Iris pigment epithelial cell (primary cell): ENCODE data around the gene TMEM209.
"Not testable (repeated sequence)": the region's sequence is repeated elsewhere in the genome, so short reads cannot be mapped to it uniquely, and the experiment has no call there.

Experiments used
- DNase-seq: peaks from one replicate; pipeline ENCODE4 v3.0.0-alpha.2; 2011; ENCODE audit warnings: low read depth

Gene TMEM209

DNA sequence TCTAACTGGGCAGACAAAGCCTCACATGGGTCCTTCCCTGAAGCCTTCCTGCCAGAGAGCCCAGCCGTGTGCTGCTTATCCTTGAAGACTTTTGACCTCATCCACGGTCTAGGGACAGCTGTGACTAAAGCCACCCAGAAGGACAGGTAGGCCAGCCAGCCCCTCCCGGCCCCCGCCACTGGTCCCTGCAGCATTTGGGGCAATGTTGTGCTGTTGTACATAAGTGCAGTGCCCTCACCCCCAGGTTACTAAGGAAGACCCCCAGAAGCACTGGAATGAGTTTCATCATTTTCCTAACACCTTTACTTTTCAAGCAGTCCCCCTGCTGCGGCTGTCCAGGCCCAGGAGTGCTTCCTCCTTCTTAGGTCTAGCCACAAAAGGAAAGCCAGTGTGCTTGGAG lies 43.0 kb downstream of the TMEM209 start:
- DNase-seq: no peak

DNA sequence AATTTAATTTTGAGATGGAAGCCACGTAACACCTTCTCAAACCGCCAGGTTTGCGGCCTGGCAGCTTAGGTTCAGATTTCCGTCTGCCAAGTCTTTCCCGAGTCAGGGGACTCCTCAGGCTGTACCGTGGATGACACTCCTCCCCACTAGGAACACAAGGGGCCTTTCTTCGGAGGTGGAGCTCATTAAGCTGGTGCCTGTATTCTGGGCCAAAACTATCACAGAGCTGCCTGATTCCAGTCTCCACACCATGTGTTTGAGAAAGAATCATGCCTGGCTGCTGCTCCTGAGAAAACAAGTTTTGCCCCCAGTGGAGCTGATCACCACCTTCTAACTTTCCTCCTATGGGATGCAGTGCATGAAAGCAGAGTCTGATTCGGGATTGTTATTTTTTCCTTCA lies 44.8 kb downstream of the TMEM209 start:
- no peak for DNase-seq

DNA sequence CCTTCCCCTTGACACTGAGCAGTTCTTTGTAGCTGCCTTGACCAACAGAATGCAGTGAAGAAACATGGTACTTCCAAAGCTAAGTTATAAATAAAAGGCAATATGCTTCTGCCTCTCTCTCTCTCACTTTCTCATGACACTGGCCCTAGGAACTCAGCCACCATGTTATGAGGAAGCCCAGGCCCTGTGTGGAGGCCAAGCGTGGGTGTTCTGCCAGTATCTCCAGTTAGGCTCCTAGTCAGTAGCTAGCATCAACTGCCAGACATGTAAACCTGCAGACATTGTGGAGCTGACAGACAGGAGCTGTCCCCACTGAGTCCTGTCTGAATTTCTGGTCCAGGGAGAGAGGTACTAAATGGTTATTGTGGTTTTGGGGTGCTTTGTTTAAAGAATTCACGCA lies 45.2 kb downstream of the TMEM209 start:
- no peak for DNase-seq

DNA sequence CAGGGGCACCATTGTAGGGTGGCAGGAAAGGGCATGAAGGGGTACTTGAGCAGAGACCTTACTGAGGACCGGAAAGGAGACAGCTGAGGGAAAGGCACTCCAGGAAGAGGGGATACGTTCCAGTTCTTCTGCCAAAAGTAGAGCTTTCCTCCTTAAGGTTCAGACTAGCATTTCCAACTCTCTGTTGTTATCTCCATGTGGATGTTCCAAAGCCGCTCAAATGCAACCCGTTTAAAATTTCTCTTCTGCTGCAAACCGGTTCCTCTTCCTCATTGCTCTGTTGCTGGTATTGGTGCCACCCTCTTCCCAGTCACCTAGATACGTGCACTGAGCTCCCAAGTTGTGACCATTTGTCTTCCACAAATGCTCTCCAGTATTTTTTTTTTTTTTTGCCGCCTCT lies 47.5 kb downstream of the TMEM209 start:
- DNase-seq: no peak

DNA sequence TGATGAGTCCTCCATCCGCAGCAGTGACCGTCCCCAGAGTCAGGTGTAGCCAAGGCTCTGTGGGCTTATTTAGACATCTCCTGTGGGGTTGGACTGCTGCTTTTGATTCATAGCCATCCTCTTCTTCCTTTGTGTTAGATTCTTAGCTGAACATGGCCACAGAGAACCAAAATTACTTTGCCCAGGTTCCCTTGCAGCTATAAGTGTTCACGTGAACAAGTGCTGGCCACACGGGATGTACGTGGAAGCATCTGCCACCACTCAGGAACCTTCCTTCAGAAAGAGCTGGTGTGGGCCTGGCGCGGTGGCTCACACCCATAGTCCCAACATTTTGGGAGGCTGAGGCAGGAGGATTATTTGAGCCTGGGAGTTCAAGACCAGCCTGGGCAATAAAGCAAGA lies 49.1 kb downstream of the TMEM209 start:
- no peak for DNase-seq

DNA sequence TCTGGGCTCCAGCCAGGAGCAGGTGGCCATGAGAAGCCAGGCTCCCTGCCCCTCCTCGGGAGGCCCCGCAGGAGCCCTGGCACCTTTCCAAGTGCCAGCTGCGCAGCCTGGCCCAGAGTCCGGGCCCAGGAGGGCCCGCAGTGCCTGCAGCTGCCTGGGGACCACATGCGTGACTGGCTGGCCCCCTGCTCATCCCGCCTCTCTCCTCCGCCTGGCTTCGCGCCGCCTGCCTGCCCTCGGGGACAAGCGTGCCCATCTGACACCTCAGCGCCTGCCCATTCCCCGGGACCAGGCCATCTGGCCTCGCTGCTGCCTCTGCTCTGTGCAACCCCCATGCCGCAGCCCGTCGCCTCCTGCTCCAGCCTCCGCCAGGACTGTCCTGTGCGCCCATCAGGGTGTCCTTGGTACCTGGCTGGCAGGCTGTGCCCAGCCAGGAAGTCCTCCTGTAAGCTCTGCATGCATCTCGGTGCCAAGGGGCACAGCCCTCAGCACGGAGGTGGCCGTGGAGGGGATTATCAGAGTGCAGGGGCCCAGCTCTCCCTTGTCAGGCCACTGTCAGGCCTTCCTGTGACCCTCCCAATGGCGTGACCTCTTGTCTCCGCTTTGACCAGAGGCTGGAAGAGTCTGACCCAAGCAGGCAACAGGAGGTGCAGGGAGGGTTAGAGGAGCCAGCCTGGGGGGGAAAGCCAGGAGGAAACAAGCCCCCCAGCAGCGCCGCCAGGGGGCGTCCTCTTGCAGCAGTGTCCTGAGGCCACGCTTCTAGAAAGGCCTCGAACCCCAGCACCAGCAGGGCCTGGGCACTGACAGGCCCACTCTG lies 50.5 kb downstream of the TMEM209 start:
- DNase-seq: no peak

DNA sequence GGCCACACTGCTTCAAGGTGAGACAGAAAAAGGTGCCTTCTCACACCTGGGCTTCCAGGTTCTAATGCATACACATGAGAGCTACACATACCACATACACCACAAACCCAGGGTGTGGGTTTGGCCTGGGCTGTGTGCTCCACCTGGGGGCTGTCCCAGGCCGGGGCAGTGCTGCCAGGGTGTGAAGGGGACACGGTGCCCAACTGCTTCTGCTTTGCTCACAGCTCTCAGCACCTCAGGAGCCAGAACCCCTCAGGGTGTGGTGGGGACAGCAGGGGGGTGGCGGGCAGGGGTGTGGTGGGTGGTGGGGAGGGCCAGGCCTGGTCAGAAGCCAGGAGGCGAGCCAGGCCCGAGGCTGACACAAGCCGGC lies 51.1 kb downstream of the TMEM209 start:
- no peak for DNase-seq

DNA sequence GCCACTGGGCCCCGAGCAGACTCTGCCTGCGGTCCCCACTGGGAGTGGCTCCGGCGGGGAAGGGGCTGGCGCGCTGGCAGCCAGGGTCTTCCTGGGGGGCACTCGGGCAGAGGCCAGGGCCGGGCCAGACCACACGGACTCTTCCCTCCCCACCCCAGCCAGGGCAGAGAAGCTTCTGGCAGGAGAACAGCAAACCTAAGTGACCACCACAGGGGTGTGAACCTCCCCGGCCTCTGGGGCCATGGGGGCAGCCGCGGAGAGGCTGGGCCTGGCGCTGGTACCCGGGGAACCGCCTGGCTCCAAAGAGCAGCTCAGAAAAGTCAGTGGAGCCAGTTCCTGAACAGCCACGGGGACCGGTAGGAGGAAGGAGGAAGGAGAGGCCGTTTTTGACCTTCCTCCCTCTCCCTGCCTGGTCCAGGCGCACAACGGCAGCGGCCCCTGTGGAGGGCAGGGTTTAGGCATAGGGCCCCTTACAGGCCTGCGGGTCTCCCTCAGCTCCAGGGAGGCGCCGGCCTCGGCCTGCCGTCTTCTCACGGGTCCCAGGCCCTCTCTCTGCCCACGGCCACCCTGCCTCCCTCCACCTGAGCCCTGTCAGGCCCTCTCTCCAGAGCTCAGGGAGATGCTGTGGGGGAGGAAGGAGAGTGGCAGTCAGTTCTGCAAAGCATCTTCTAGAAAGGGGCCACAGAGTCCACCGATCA lies 51.8 kb downstream of the TMEM209 start:
- no peak for DNase-seq

DNA sequence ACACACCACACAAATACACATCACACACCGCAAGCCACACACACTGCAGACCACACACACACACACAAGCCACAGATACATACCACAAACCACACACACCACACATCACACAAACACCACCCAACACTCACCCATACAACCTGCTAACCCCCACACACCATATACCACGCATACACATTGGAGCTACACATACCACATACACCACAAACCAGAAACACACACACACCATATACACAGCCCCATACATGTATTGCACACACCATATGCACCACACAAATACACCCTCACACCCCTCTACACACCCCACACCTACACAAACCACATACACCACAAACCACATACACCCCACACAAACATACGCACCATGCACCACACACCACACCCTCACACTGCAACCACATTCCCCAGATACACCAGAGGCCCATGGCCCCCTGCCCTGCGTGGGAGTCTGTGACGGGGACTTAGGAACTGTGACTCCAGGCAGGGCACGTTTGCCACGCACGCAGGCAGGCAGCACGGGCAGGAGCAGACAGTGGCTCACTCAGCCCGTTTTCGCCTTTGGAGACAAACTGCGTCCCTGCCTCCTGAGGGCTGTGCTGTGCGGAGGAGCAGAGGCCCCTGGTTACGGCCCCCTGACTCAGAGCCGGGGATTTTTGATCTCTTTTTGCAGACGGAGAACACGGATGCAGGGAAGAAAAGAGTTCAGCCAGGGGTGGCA lies 52.6 kb downstream of the TMEM209 start:
- peak; percentile 49 for DNase-seq

DNA sequence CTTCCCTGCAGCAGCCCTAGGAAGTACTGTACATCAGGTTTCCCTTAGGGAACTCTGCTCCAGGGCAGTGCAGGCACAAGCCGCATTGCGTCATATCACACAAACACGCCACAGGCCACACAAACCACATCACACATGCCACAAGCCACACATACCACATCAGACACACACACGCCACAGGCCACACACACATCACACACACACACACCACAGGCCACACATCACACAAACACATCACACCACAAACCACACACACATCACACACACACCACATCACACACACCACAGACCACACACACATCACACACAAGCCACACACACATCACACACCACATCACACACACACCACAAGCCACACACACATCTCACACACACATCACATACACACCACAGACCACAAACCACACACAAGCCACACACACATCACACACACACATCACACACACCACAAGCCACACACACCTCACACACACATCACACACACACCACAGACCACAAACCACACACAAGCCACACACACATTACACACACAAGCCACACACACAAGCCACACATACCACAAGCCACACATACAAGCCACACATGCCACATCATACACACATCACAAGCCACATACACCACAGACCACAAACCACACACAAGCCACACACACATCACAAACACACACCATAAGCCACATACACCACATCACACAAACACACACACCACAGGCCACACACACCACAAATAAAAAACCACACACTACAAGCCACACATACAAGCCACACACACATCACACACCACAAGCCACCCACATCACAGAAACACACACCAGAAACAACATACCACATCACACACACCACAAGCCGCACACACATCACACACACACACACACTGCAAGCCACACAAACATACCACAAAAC lies 53.4 kb downstream of the TMEM209 start:
- peak; percentile 33 for DNase-seq

DNA sequence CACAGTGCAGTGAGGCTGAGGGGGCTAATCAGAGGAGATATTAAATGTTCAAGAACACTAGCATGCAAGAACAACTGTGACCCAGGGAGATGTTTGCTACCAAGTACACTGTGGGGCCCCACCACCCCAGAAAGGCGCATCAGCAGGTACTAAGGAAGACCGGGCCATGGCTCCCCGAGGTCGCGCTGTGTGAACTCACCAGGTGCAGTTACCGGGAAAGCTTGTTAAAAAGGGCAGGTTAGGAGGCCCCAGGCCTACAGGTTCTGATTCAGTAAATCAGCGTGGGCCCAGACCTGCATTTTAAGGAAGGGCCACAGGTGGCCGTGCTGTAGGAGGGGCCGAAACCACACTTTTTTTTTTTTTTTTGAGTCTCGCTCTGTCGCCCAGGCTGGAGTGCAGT lies 54.6 kb downstream of the TMEM209 start:
- no peak for DNase-seq

DNA sequence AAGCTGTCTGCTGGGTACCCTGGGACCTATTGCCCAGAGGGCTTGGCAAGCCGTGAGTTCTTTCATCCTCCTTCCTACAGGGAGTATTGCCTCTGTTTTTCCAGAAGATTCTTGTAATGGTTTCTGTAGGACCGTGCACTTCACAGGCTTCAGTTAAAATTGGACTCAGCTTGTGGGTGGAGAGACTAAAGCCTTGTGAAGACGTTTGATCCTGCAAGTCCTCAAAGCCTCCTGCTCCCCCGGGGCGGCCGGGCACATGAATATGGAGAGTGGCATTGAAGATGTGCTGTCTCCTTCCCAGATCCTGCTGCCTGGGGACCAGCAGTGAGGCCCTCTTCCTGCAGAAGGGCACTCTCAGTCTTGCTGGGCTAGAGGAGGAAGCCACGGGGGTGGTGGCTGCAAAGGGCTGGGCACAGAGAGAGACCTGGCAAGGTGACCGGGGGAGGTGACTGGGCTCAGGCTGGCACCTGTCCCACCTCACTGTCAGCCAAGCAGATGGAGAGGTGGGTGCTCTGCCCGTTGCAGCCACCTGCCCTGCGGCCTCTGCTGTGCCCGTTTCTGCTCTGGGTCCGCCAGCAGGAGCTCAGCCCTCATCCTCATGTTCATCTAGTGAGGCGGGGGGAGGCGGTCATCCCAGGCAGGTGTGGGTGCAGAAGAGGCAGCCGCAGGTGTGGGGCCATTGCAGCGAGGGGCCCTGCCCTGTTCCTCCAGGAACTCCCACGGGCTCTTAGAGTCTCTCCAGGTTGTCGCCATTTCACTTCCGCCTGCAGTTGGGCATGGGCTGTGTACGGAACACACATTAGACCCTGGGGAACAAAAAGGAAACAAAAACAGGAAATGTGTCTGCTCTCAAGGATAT lies 55.7 kb downstream of the TMEM209 start:
- no peak for DNase-seq

DNA sequence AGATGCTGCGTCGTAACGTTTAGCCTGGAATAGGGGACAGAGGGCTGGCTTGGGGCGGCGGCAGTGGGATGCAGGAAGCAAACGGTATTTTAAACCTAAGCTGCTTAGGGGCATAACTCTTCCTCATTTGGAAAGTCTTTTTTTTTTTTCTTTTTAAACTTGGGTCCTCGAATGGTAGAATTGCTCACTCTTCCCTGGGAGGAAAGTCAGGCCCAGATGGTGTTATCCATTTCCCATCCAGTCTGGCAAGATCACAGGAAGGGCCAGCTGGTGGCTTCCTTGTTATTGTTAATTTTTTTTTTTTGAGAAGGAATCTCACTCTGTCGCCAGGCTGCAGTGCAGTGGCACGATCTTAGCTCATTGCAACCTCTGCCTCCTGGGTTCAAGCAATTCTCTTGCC lies 56.6 kb downstream of the TMEM209 start:
- DNase-seq: no peak

DNA sequence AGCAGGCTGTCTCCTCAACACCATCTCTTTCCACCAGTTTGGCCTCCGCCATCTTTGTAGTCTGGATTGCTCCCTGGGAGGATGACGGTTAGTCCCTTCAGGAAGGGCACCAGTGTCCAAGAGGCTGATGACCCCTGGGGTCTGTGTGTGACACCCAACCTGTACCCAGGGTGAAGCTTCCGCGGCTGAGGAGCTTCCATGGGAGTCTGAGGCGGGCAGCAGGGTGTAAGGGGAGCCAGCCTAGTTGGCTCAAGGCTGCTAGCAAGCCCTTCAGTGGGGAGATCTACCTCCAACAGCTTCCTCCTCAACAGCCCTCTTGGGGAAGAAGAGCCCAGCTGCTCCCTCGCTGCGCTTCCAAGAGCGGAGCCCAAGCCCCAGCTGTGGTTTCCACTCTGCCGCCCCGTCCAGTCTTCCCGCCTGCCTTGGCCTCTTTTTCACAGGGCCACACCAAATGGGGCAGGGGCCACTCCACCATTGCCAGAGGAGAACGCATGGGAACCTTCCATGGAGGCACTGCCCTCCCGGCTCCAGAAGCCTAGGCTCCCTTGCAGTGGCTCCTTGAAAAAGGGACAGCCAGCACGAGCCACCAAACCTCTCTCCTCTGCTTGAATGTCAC lies 57.4 kb downstream of the TMEM209 start:
- no peak for DNase-seq

DNA sequence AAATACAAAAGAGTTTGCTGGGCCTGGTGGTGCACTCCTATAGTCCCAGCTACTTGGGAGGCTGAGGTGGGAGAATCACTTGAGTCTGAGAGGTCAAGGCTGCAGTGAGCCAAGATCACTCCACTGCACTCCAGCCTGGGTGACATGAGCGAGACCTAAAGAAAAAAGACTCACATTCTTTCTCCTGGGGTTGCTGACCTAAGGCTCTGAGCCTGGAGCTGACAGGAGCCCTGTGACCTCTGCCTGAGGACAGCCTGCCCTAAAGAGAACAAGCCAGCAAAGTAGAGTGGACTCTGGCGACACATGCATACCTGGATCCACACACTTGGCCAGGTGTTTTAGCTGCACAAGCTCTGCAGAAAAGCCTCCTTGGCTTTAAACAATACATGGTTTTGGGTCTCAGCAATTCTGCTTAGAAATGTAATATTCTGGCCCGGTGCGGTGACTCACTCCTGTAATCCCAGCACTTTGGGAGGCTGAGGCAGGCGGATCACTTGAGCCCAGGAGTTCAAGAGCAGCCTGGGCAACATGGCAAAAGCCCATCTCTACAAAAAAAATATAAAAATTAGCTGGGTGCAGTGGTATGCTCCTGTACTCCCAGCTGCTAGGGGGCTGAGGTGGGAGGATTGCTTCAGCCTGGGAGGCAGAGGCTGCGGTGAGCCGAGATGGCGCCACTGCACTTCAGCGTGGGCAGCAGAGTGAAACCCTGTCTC lies 58.4 kb downstream of the TMEM209 start:
- no peak for DNase-seq

DNA sequence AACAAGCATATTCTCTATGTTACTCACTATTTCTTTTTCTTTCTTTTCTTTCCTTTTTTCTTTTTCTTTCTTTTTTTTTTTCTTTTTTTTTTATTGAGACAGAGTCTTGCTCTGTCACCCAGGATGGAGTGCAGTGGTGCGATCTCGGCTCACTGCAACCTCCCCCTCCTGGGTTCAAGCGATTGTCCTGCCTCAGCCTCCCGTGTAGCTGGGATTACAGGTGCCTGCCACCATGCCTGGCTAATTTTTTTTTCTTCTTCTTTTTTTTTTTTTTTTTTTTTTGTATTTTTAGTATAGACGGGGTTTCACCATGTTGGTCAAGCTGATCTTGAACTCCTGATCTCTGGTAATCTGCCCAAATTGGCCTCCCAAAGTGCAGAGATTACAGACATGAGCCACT lies 59.1 kb downstream of the TMEM209 start:
- DNase-seq: not testable (repeated sequence)

DNA sequence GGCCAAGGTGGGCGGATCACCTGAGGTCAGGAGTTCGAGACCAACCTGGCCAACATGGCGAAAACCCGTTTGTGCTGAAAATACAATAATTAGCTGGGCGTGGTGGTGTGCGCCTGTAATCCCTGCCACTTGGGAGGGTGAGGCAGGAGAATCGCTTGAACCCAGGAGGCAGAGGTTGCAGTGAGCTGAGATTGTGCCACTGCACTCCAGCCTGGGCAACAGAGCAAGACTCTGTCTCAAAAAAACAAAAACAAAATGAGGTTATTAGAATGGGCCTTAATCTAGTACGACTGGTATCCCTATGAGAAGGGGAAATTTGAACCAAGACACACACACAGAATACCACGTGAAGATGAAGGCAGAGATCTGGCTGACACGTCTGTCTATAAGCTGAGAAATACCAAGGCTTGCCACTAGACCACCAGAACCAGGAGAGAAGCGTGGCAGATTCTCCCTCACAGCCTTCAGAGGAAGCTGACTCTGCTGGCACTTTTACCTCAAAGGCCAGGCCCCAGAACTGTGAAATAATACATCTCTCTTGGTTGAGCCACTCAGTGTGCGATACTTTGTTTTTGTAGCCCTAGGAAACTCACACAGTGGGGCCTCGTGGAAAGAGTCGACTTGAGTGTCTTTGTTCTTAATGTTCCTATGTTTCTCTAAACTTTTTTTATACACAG lies 59.6 kb downstream of the TMEM209 start:
- DNase-seq: no peak

DNA sequence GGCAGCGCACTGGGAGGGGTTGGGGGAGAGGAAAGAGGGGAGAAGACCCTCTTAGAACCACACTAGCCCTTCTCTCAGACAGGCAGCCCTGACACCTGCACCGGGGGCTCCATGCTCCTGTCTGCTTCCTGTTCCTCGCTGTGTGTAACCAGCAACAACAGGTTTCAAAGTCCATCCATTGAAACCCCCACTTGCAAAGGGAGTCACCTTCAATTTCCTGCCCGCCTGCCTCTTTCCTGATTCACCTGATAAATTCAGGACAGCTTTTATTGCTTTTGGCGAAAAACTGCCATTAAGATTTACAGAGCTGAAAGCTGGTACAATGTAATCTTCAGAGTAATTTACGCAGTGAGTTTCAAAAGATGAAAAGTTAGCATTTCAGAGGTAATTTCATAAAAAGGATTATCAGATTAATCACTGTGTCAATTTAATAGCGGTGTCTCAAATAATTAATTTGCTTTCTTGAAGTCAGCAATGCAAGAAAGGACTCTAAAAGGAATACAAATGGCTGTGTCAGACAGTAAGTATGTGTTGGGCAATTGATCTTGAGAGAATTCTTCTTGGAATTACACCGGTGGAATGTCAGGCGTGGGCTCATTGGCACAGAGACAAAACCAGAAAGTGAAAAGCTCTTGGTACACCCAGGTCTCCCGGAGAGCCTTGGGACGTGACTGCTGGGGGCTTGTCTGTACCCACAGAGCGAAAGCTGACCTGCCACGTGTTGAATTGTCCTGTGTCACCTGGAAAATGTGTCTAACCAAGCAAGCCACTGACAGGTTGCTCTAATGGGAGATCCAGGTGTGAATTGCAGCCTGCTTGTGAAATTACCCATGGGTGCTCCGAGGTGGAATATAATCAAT lies 60.7 kb downstream of the TMEM209 start:
- DNase-seq: peak; percentile 87

DNA sequence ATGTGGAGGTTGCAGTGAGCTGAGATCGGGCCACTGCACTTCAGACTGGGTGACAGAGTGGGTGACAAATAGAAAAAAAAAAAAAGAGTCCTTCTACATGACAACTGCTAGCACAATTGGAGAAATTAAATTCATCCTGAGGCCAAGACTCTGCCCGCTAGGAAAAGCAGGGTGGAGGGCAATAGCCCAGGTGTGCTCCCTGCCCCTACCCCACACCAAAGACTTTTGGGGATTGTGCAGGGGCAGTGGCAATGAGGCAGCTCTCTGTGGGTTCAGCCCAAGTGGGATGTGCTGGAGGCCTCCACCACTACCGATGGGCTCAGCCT lies 61.3 kb downstream of the TMEM209 start:
- DNase-seq: no peak
